K562 treated with DMSO at 1 percent for 48 hours (cell line): Measurements from ENCODE around the gene SPSB3. TPM values are rescaled to one million over a fixed set of nuclear protein-coding genes. Genes with fewer than 3 reads are reported as not detected.

Experiments used
- total RNA-seq: library from RNA; unstranded; fragments of 300-600 nt; gene quantifications from 2 replicates; pipeline ENCODE4 v1.2.3, GENCODE V29; 2022; ENCODE audit warnings: low replicate concordance; ENCODE audit errors: extremely low read depth

Gene SPSB3
- total RNA-seq: not detected in 2 replicates

DNA sequence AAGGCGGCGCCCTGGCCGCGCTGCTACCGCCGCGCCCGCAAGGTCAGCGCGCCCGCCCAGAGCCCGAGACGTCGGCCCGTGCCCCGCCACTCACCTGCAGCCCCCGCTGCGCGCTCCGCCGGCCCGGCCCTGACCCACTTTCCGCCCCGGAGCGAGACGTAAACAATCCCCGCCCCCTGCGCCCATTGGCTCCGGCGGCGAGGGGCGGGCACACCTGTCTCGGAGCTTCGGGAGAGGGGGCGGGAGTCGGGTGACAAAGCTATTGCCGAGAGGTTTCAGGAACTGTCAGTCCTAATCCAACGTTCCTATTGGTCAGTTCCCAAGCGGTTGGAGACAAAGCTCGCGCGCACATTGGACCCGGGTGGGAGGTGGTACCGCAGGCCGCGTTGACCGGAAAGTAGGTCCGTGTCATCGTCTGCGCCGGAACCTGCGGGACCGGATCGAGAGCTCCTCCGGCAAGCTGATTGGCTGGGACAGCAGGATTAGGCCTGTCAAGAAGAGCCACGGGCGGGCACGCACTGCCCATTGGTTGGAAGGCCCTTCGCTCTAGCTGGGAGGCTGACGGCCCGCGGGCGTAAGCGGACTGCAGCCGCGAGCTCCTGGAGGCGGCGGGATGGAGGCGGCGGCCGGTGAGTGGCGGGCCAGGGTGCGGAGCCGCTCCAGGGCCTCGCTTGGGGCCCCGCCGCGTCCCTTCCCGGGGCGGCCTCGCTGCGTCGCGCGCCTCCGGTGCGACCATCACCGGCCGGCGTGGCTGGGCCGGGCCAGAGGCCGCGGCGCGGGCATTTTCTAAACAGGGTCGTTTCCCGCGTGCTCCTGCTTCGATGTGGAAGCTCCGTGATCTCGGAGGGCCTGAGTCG is at the start of gene SPSB3, which contains the start of gene NUBP2:
SPSB3 (minus strand) TSS at position 164 of the 857 bp plus-strand sequence. CDS start 1,088 bp downstream, outside the sequence.
NUBP2 (plus strand) TSS at position 553 of the 857 bp plus-strand sequence; CDS start at position 614, 61 bp downstream.

DNA sequence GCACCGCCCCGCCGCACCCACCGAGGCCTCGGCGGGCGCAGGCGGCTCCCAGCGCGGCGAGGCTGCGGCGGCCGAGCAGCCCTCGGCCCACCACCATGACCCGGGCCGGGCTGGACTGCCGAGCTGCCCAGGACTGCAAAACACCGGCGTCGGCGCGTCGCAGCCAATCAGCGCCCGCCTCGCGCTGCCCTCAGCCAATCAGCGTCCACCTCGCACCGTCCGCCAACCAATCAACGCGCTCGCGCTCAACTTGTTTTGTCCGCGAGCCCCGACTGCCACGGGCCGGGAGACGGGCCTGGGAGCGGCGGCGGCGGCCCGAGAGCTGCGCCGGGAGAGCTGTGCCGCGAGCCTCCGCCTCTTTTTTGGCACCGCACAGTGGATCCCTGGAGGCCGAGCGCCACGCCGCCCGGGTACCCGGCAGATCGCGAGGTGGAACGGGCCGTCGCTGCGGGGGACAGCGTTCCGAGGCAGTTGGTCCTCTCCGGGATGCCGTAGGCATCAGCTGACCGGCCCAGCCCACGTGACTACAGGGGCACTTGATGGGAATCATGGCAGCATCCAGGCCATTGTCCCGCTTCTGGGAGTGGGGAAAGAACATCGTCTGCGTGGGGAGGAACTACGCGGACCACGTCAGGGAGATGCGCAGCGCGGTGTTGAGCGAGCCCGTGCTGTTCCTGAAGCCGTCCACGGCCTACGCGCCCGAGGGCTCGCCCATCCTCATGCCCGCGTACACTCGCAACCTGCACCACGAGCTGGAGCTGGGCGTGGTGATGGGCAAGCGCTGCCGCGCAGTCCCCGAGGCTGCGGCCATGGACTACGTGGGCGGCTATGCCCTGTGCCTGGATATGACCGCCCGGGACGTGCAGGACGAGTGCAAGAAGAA is 44.6 kb upstream of the SPSB3 start, which contains the start of the genes FAHD1 and HAGH:
FAHD1 (plus strand) TSS at position 516 of the 883 bp plus-strand sequence; CDS start at position 549, 33 bp downstream.
HAGH (minus strand) TSS at position 135 of the 883 bp plus-strand sequence; CDS start at position 97, 38 bp downstream.

DNA sequence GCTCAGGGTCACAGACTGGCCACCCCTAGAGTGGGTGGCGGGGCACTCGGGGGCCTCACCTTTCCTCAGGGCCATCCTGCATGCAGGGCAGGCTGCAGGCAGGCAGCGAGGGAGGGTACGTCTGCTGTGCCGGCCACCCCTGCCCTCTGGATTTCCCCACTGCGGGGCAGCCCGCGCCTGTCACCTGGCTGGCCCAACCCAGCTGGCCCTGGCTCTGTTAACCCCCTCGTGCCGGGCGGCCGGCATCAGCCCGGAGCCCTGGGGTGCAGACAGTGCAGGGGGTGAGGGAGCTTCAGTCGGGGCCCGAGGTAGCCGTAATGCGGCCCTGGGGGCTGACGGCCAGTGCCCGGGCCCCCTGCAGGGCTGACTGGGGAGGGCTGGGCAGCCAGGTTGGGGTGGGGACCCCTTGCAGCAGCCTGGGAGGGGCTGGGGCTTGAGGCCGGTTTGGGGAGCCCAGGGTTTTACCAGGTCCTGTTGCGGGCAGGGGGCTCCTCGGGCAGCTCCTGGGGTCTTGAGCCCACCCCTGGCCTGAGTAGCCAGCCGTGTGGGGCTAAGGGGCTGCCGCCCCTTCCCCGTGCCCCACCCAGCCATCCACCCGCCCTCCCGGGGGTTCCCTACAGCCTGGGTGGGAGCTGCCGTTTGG is 11.3 kb upstream of the SPSB3 start, which contains the start of gene IGFALS:
IGFALS (minus strand) TSS at position 128 of the 643 bp plus-strand sequence; CDS start at position 75, 53 bp downstream.

DNA sequence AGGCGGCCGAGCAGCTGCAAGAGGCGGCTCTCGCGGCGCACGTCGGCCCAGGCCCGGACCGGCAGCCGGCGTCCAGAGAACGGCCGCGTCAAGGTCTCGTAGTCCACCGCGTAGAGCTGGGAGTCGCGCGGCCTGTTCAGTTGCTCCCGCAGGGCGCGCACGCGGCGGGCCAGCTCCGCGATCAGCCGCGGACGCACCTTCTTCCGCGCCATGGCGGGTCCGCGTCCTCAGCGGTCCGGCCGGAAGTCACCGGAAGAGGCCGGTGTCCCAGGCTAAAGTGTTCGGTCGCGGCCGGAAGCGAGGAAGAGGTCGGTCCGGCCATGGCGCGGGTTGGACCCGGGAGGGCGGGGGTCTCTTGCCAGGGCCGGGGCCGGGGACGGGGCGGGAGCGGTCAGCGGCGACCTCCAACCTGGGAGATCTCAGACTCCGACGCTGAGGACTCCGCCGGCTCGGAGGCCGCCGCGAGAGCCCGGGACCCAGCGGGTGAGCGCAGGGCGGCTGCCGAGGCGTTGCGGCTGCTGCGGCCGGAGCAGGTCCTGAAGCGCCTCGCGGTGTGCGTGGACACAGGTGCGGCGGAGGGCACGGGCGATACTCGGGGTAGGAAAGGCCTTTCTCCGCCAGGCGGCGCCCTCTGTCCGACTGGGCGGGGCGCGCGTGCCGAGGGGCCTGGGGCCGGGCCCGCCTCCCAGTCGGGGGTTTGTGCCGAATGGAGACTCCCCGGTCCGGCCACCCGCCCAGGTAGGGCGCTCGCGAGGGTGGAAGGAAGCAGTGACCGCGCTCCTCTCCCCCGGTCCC is 9.3 kb downstream of the SPSB3 start, which contains the start of gene MRPS34:
MRPS34 (minus strand) TSS at position 227 of the 795 bp plus-strand sequence; CDS start at position 212, 15 bp downstream.

DNA sequence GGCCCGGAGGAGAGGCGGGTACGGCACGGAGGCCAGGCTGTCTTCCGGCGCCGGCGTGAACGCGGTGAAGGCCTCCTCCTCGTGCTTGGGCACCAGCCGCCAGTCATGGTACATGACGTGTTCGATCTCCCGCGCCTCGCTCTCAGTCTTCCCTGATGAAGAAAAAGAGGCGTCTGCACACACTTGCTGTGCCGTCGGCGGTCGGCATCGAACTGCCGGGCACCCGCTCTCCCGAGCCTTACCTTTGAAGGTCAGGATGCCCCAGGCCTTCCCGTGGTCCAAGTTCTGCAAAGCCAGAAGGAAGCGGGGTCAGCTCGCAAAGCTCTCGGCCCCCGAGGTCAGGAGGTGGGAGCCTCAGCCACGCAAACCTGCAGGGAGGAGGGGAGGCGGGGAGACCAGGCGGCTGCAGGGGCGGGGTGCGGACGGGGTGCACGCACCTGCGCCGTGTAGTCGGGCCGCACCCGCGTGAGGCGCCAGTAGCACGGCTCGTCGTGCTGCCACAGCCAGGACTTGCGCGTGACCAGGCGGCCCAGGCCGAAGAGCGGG is 9.9 kb downstream of the SPSB3 start, which contains the start of gene EME2:
EME2 (plus strand) TSS at position 449 of the 546 bp plus-strand sequence. CDS start 418 bp downstream, outside the sequence.

DNA sequence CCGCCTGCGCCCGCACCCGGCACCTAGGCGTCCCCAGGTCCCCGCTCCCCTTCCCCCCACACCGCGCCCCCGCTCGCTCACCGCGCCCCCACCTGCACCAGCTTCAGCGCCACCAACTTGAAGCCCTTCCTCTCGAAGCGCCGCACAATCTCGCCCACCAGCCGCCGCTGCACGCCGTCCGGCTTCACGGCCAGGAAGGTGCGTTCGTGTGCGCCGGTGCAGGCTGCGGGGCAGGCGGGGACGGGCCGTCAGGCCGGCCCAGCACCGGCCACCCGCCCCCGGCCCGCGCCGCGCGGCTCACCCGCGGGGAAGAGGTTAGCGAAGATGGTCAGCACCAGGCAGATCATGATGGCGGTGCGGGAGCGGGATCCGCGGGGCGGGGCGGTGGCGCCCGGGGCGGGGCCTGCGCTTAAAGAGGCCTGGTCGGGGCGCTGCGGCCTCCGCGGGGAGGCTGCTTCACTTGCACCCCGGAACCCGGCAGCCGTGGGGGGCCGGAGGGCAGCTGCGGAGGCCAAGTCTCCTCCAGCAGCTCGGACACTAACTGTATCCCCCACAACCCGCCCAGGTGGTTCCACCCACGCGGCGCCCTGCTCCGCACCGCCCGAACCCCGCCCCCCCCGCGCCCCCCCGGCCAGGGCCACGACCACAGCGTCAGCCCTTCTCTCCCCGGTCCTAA is 11.0 kb downstream of the SPSB3 start, which contains the start of gene NME3:
NME3 (minus strand) TSS at position 356 of the 676 bp plus-strand sequence; CDS start at position 347, 9 bp downstream.

Other genes with a start within 250 kb of the SPSB3 start
- gene TMEM204, start 248.9 kb downstream of the SPSB3 start, total RNA-seq: not detected in 2 replicates
- not detected in 2 replicates for gene IFT140, start 170.5 kb downstream of the SPSB3 start, total RNA-seq
- gene CRAMP1, start 170.2 kb downstream of the SPSB3 start, total RNA-seq: not detected in 2 replicates
- gene JPT2, start 104.3 kb downstream of the SPSB3 start, total RNA-seq: not detected in 2 replicates
- gene MAPK8IP3, start 76.4 kb downstream of the SPSB3 start, total RNA-seq: not detected in 2 replicates
- gene NME3, start 11.0 kb downstream of the SPSB3 start, total RNA-seq: not detected in 2 replicates
- gene EME2, start 9.8 kb downstream of the SPSB3 start, total RNA-seq: not detected in 2 replicates
- gene MRPS34, start 9.4 kb downstream of the SPSB3 start, total RNA-seq: not detected in 2 replicates
- gene NUBP2, start 389 bp upstream of the SPSB3 start, total RNA-seq: 502 TPM in 1 of 2 replicates, not detected in the other
- not detected in 2 replicates for gene IGFALS, start 11.1 kb upstream of the SPSB3 start, total RNA-seq
- not detected in 2 replicates for gene HAGH, start 44.3 kb upstream of the SPSB3 start, total RNA-seq
- not detected in 2 replicates for gene FAHD1, start 44.6 kb upstream of the SPSB3 start, total RNA-seq
- gene MEIOB, start 89.6 kb upstream of the SPSB3 start, total RNA-seq: not detected in 2 replicates
- gene HS3ST6, start 135.8 kb upstream of the SPSB3 start, total RNA-seq: not detected in 2 replicates
- not detected in 2 replicates for gene MSRB1, start 160.6 kb upstream of the SPSB3 start, total RNA-seq
- not detected in 2 replicates for gene RPL3L, start 172.1 kb upstream of the SPSB3 start, total RNA-seq
- not detected in 2 replicates for gene NDUFB10, start 177.0 kb upstream of the SPSB3 start, total RNA-seq
- 4,281 and 4,927 TPM in 2 replicates for gene RPS2, start 182.3 kb upstream of the SPSB3 start, total RNA-seq
- gene RNF151, start 184.3 kb upstream of the SPSB3 start, total RNA-seq: not detected in 2 replicates
- gene TBL3, start 189.5 kb upstream of the SPSB3 start, total RNA-seq: not detected in 2 replicates
- not detected in 2 replicates for gene NOXO1, start 198.9 kb upstream of the SPSB3 start, total RNA-seq
- not detected in 2 replicates for gene GFER, start 201.6 kb upstream of the SPSB3 start, total RNA-seq
- not detected in 2 replicates for gene SYNGR3, start 207.4 kb upstream of the SPSB3 start, total RNA-seq
- gene ZNF598, start 227.2 kb upstream of the SPSB3 start, total RNA-seq: not detected in 2 replicates
- gene NPW, start 237.2 kb upstream of the SPSB3 start, total RNA-seq: not detected in 2 replicates
- gene NHERF2, start 244.3 kb upstream of the SPSB3 start, total RNA-seq: not detected in 2 replicates